Cardiac septum (tissue), 1 donor: ENCODE measurements around the gene B4GALNT2. TPM values are rescaled to one million over a fixed set of nuclear protein-coding genes. Genes with fewer than 3 reads are reported as not detected.
"Not testable (repeated sequence)": the region's sequence is repeated elsewhere in the genome, so short reads cannot be mapped to it uniquely, and the experiment has no call there.

Experiments used
- DNase-seq: peaks from one replicate; pipeline ENCODE4 v3.0.0-alpha.2; 2020; ENCODE audit warnings: low spot score
- intact Hi-C: fragments of 100-400 bp; cut with DNase I; formaldehyde crosslinking; loops from one replicate; pipeline ENCODE4 v1.14.0; 2022
- total RNA-seq: library from RNA; stranded (reverse); fragmentation: NEBNext Ultra II Directional; extraction: Animal tissue kit (Norgen Biotek cat#: 25700); gene quantifications from one replicate; pipeline ENCODE4 v1.2.1, GENCODE V29; 2021
- donor health status: DM: no; HTN: no; CAD: no.

The B4GALNT2 gene
- total RNA-seq, 1 donor from 2014 or later: 0.03 TPM

DNA sequence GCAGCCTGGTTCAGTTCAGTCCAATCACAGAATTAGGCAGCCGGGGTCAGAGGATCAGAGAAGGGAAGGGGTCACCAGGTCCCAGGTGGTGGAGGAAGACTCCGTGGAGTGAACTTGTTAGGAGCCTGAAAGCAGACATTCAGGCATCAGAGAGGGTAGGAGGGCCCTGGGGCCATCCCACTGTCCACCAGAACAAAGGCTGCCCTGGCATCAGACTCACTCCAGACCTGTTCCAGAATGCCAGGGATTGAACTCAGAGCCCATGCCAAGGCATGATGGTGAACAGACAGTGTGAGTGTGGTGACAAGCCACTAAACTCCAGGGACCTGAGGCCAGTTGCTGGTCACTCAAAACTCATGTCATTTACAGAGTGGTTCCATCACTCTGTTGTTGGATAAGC is 37.6 kb downstream of the B4GALNT2 start:
- no peak for DNase-seq
- intact Hi-C loops: no loop called here

- DNase-seq, intact Hi-C loops: not testable (repeated sequence)
Measured at GRCh38 chr17:49170711-49171110, 38.1 kb downstream of the B4GALNT2 start.

DNA sequence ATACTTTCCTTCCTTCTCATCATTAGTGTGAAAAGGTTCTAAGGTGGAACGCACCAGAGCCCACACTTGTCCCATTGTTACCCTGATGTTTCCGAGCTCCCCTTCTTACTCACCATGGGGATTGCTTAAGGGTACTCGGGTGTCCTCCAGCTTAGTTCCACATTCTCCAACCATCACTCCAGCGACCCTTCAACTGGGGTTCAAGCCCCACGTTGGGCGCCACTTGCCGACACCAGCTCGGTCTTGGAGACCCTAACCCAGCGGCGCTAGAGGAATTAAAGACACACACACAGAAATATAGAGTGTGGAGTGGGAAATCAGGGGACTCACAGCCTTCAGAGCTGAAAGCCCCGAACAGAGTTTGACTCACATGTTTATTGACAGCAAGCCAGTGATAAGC is 43.4 kb downstream of the B4GALNT2 start:
- intact Hi-C loops: loop anchor here (5.0 kb wide), 1 partner anchor 116 kb away; no protein-coding TSS in a partner anchor
- not testable (repeated sequence) for DNase-seq

DNA sequence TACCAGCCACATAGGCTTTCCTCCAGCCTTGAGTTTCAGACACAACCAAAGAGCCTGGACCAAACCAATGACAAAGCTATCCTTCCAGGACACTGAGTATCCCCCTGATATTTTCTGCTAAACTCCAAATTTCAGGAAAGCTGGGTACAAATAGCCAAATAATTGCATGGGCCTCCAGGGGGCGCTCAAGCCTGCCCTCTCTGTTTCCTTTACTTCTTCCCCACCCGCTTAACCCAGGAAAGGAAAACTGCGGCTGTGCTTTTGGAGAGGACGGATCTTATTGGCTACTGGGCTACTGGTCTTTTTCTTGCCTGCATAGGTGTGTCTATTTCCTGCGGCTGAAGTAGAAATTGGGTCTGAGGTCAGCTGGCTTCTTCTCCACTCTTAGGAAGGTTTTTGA is 47.7 kb downstream of the B4GALNT2 start:
- DNase-seq: peak; percentile 81
- intact Hi-C loops: loop anchor here (5.0 to 10.0 kb wide), 3 partner anchors 42 to 214 kb away; no protein-coding TSS in a partner anchor

DNA sequence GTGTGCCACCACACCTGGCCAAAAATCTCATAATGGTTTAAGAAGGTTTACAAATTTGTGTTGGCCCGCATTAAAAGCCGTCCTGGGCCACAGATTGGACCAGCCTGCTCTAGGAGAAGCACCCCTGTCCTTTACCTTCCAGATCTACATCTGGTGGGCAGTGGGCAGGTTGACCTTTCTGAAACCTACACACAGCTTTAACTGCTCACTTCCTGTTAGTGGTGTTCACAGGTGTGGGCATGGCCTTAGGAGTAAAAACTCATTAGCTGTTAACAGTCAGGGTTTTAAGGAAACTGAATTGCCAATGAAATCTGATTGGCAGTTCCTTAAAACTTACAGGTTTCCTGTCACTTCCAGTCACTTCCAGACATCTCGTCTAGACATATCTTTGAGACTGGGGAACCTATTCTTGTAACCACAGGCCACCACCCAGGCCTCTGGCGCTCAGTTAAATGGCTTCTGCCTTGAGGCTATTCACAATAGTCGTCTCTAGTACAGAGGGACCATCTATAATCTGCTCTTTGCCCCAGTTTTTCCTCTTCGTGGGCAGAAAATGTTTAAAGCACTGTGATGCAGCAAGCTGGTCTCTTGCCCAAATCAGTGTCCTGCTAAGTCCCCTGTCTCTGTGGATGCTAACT is 48.5 kb downstream of the B4GALNT2 start:
- DNase-seq: no peak
- intact Hi-C loops: loop anchor here (5.0 to 10.0 kb wide), 3 partner anchors 41 to 214 kb away; no protein-coding TSS in a partner anchor

DNA sequence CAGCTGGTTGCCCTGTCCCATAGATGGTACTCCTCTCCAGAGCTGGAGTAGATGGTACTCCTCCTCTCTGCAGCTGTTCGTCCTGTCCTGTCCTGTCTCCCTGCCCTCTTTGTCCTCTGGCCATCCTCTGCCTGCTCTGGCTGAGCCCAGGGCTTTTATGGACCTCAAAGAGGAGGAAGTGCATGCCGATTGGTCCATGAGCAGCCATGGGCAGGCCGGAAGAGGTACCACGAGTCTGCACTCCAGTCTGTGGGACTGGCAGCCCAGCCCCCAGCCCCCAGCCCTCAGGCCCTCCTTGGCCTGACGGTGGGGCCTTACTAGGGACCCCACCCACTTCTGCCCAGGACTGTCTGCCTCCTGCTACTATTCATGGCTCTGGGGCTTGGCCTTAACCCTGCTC is 50.8 kb downstream of the B4GALNT2 start:
- no peak for DNase-seq
- intact Hi-C loops: loop anchor here (5.0 to 10.0 kb wide), 3 partner anchors 39 to 211 kb away; no protein-coding TSS in a partner anchor

GRCh38 chr17:49183801-49184200 is 51.2 kb downstream of the B4GALNT2 start:
- intact Hi-C loops: loop anchor here (5.0 to 10.0 kb wide), 3 partner anchors 38 to 211 kb away; no protein-coding TSS in a partner anchor
- no peak for DNase-seq

- intact Hi-C loops: loop anchor here (5.0 to 10.0 kb wide), 3 partner anchors 38 to 210 kb away; no protein-coding TSS in a partner anchor
- not testable (repeated sequence) for DNase-seq
Measured at GRCh38 chr17:49184522-49184921, 52.0 kb downstream of the B4GALNT2 start.

GRCh38 chr17:49185381-49185780 is 52.8 kb downstream of the B4GALNT2 start:
- intact Hi-C loops: loop anchor here (10.0 kb wide), 2 partner anchors 79 to 209 kb away; no protein-coding TSS in a partner anchor
- not testable (repeated sequence) for DNase-seq

GRCh38 chr17:49187301-49187700 is 54.7 kb downstream of the B4GALNT2 start:
- DNase-seq: no peak
- intact Hi-C loops: loop anchor here (10.0 kb wide), 2 partner anchors 78 to 208 kb away; no protein-coding TSS in a partner anchor

DNA sequence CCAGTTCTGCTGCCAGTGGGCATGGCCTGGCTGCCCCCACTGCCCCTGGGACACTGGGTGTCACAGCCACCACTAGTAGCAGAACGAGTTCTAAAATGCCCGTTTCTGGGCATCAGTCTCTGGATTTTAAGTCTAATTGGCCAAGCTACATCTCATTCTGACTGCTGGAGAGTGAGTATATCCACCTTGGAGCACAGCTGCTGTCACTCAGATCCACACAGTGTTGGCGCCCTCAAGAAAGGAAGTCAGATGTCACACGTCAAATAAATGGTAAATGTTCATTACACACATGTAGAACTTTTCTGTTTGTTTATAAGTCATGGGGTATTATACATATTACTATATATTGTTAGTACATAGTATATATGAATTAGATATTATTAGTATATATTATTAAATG is 58.4 kb downstream of the B4GALNT2 start:
- intact Hi-C loops: no loop called here

DNA sequence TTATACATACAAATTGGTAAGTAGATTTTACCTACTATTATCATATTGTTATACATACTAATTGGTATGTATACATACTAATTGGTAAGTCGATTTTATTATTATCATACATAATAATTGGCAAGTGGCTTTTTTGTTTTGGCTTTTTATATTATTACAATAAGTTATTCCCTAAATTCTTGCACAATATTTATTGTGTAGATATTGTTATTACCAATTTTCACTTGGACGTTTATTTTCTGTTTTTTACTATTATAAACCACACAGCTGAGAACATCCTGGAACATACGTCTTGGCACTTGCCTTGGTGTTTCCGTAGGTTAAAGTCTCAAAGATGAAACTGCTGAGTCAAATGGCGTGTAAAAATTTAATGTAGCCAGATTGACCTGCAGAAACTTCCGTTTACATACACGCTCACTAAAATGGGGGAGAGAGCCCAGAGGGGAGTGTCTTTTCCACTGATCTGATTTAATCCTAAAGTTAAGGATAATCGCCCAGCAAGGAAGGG is 58.9 kb downstream of the B4GALNT2 start:
- intact Hi-C loops: no loop called here
- DNase-seq: no peak

More for the DNA sequence above, 58.4 kb downstream of the B4GALNT2 start:
- DNase-seq: no peak

DNA sequence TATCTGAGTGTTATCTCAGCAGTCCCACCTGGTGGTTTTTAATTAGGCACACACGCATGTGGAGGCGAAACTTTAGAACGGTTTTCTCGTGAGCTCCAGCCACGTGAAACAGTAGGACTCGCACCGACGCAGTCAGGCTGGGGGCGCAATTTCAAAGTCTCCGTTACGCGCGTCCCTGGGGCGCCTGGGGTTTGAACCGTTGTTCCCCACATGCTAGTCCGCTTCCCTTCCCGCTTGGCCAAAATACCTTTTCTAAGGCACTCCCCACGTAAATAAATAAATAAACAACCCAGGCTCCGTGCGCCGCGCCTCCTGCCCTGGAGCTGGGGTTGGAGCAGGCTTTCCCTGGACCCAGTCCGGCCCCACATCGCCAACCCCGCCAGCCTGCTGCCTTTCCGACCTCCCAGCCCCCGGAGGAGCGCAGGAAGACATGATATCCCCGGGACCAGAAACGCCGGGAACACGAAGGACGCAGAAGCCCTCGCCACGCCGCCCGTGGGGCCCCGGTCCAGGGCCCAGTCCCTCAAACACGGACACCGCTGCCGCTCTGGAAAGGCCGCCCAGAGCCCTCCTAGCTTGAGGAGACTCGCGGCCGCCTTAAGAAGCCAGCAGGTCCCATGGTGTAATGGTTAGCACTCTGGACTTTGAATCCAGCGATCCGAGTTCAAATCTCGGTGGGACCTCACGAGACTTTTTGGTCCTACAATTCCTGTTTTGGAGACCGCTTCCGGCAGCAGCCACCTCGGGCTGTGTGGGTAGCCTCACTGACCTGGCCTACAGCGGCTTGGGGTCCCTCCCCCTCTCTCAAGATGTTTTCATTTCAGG is 59.6 kb downstream of the B4GALNT2 start:
- intact Hi-C loops: no loop called here
- peak; percentile 94 for DNase-seq

- DNase-seq: no peak
- intact Hi-C loops: no loop called here
Measured at GRCh38 chr17:49193513-49194296, 61.1 kb downstream of the B4GALNT2 start.

DNA sequence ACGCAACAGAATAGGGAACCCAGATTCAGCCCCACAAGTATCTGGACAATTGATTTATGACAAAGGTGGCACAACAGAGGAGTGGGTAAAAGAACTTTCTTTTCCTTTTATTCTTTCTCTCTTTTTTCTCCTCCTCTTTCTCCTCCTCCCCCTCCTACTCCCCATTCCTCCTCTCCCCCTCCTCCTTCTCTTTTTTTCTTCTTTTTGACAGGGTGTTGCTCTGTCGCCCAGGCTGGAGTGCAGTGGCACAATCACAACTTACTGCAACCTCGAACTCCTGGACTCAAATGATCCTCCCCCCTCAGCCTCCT is 61.7 kb downstream of the B4GALNT2 start:
- no peak for DNase-seq
- intact Hi-C loops: no loop called here

GRCh38 chr17:49195751-49196150 is 63.2 kb downstream of the B4GALNT2 start:
- intact Hi-C loops: no loop called here

DNA sequence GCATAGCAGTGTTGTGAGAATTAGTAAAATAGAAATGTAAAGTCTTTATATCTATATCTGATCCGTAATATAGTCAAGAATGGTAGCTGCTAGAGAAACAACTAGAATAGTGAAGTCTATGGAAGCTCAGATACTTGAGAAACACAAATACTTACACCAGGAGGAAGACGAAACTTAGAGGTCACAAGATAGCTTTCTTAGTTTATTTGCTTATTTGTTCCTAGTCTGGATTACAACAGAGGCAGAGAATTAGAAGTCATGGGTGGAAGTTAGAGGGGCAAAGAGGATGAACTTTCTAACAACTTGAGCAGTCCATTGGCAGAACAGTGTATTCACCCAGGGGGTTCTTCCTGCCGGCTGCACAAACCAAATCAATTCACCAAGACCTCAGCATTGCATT is 64.0 kb downstream of the B4GALNT2 start:
- intact Hi-C loops: no loop called here
- no peak for DNase-seq

More at GRCh38 chr17:49195751-49196150, 63.2 kb downstream of the B4GALNT2 start:
- DNase-seq: no peak

DNA sequence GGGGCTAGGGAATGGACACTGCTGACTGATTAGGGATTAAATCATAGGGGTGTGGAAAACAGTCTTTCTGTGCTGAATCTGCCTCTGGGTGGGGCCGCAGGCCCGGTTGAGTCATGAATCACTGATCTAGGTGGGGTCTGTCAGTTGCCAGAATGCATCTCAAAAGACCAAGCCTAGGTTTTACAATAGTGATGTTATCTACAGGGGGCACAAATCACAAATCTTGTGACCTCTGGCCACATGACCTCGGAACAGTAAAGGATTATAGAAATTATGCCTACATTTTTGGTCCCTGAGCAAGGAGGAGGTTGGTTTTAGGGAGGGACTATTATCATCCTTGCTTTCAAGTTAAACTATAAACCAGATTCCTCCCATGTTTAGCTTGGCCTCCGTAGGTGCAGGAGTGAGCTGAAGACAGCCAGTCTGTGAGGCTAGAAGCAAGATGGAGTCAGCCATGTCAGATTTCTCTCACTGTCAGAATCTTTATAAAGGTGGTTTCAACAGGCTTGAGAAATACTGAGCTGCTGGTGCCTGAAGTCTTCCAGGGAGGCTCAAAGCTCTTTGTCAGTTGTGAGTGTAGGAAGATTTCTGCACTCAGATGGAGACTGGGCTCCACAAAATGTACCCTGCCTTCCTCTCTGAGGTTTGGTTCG is 64.9 kb downstream of the B4GALNT2 start:
- intact Hi-C loops: no loop called here
- no peak for DNase-seq

DNA sequence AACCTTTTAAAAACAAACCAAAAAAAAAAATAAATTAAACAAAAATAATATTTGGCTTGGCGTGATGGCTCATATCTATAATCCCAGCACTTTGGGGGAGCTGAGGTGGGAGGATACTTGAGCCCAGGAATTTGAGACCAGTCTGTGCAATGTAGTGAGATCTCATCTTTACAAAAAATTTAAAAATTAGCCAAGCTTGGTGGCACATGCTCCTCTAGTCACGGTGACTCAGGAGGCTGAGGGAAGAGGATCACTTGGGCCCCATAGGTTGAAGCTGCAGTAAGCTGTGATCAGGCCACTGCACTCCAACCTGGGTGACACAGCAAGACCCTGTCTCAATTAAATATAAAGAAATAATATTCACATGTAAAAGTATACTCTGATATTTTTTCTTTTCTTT is 65.6 kb downstream of the B4GALNT2 start:
- intact Hi-C loops: no loop called here

More for the DNA sequence above, 65.6 kb downstream of the B4GALNT2 start:
- no peak for DNase-seq
